Mucosa of stomach (tissue), 1 donor: ENCODE results near the gene ACTG1.

Experiments used
- H3K27me3 ChIP-seq: one replicate; pipeline ENCODE4 v1.7.0; 2013; ENCODE audit warnings: mild to moderate bottlenecking, low read length; ENCODE audit not compliant: control insufficient read depth, insufficient read depth
- H3K36me3 ChIP-seq: one replicate; pipeline ENCODE4 v1.7.0; 2013; ENCODE audit warnings: low read length; ENCODE audit not compliant: control insufficient read depth, insufficient read depth
- H3K4me1 ChIP-seq: one replicate; pipeline ENCODE4 v1.7.0; 2013; ENCODE audit warnings: mild to moderate bottlenecking, low read length; ENCODE audit not compliant: control insufficient read depth, insufficient read depth
- H3K4me3 ChIP-seq: one replicate; pipeline ENCODE4 v1.7.0; 2013; ENCODE audit warnings: low read length
- H3K9ac ChIP-seq: one replicate; pipeline ENCODE4 v1.7.0; 2013; ENCODE audit warnings: mild to moderate bottlenecking, low read length, moderate library complexity
- H3K9me3 ChIP-seq: one replicate; pipeline ENCODE4 v1.7.0; 2013; ENCODE audit warnings: mild to moderate bottlenecking, low read length, moderate library complexity; ENCODE audit not compliant: control insufficient read depth
- donor health status: Pancreatic carcinoma.

Gene ACTG1

GRCh38 chr17:81526662-81527571 lies 14.3 kb upstream of the ACTG1 start:
- Histone ChIP-seq H3K9ac (no peak overlapping the region), H3K9me3 (no peaks in the 10 kb centered on the region), H3K4me3 (no peak overlapping the region), H3K27me3 (peaks cover 71% of the 10 kb centered on the region), H3K4me1 (peaks cover 12% of the 10 kb centered on the region), H3K36me3 (no peaks in the 10 kb centered on the region)

GRCh38 chr17:81524865-81525159 lies 12.2 kb upstream of the ACTG1 start:
- no peaks in the 10 kb centered on the region for H3K9me3 ChIP-seq
- H3K4me1 ChIP-seq, result peaks cover 16% of the 10 kb centered on the region
- H3K36me3 ChIP-seq, result no peaks in the 10 kb centered on the region
- H3K4me3 ChIP-seq, result no peak overlapping the region
- no peak overlapping the region for H3K9ac ChIP-seq
- peaks cover 67% of the 10 kb centered on the region for H3K27me3 ChIP-seq

- Histone ChIP-seq H3K9ac (no peak overlapping the region), H3K9me3 (no peaks in the 10 kb centered on the region), H3K27me3 (peaks cover 63% of the 10 kb centered on the region), H3K4me1 (peaks cover 21% of the 10 kb centered on the region), H3K4me3 (no peak overlapping the region), H3K36me3 (no peaks in the 10 kb centered on the region)
These were observed 11.7 kb upstream of the ACTG1 start for GRCh38 chr17:81524039-81524864.

GRCh38 chr17:81523402-81524038 lies 10.9 kb upstream of the ACTG1 start:
- no peak overlapping the region for H3K9ac ChIP-seq
- H3K4me1 ChIP-seq, result peaks cover 29% of the 10 kb centered on the region
- H3K36me3 ChIP-seq, result no peaks in the 10 kb centered on the region
- H3K9me3 ChIP-seq, result no peaks in the 10 kb centered on the region
- peaks cover 55% of the 10 kb centered on the region for H3K27me3 ChIP-seq
- no peak overlapping the region for H3K4me3 ChIP-seq

- Histone ChIP-seq H3K9ac (no peak overlapping the region), H3K36me3 (no peaks in the 10 kb centered on the region), H3K4me1 (peaks cover 34% of the 10 kb centered on the region), H3K27me3 (peaks cover 48% of the 10 kb centered on the region), H3K9me3 (no peaks in the 10 kb centered on the region), H3K4me3 (no peak overlapping the region)
These were observed 10.1 kb upstream of the ACTG1 start for GRCh38 chr17:81522491-81523401.

- H3K9ac ChIP-seq, result peak overlapping the region; percentile 75
- no peak overlapping the region for H3K4me3 ChIP-seq
- peaks cover 26% of the 10 kb centered on the region for H3K27me3 ChIP-seq
- no peaks in the 10 kb centered on the region for H3K9me3 ChIP-seq
- peaks cover 51% of the 10 kb centered on the region for H3K4me1 ChIP-seq
- no peaks in the 10 kb centered on the region for H3K36me3 ChIP-seq
These were observed 7.7 kb upstream of the ACTG1 start for GRCh38 chr17:81520021-81520901.

GRCh38 chr17:81519284-81520020 lies 6.9 kb upstream of the ACTG1 start:
- H3K4me1 ChIP-seq, result peaks cover 51% of the 10 kb centered on the region
- no peaks in the 10 kb centered on the region for H3K9me3 ChIP-seq
- peaks cover 21% of the 10 kb centered on the region for H3K27me3 ChIP-seq
- peak overlapping the region; percentile 75 for H3K9ac ChIP-seq
- no peak overlapping the region for H3K4me3 ChIP-seq
- H3K36me3 ChIP-seq, result no peaks in the 10 kb centered on the region

GRCh38 chr17:81518785-81519283 lies 6.2 kb upstream of the ACTG1 start:
- Histone ChIP-seq H3K27me3 (peaks cover 14% of the 10 kb centered on the region), H3K36me3 (no peaks in the 10 kb centered on the region), H3K4me1 (peaks cover 51% of the 10 kb centered on the region), H3K4me3 (no peak overlapping the region), H3K9ac (peak overlapping the region; percentile 75), H3K9me3 (no peaks in the 10 kb centered on the region)

- Histone ChIP-seq H3K36me3 (no peaks in the 10 kb centered on the region), H3K4me1 (peaks cover 49% of the 10 kb centered on the region), H3K9me3 (no peaks in the 10 kb centered on the region), H3K27me3 (peaks cover 9% of the 10 kb centered on the region), H3K4me3 (no peak overlapping the region), H3K9ac (peak overlapping the region; percentile 22)
These were observed 5.7 kb upstream of the ACTG1 start for GRCh38 chr17:81518113-81518784.
